Activated T-helper 2 cell treated with anti-CD3 and anti-CD28 coated beads, Interferon-gamma antibody, Interleukin-2, Interleukin-4, amounts not matched to agents 10 μg/mL and 5 μg/mL and 100 μg/mL, durations not matched to agents 14 hours and 24 hours and 36 hours (primary cell): ENCODE results near the gene TYROBP. TPM values are rescaled to one million over a fixed set of nuclear protein-coding genes. Genes with fewer than 3 reads are reported as not detected.
"Not testable (repeated sequence)": the region's sequence is repeated elsewhere in the genome, so short reads cannot be mapped to it uniquely, and the experiment has no call there.

Source experiments
- DNase-seq: peaks from one replicate; pipeline ENCODE4 v3.0.0; 2021; ENCODE audit warnings: low spot score
- H3K27ac Mint-ChIP-seq: one replicate; pipeline ENCODE4 v1.8.0; 2021; ENCODE audit warnings: mixed read lengths
- H3K27me3 Mint-ChIP-seq: one replicate; pipeline ENCODE4 v1.8.0; 2021; ENCODE audit warnings: low read depth, mixed read lengths
- H3K36me3 Mint-ChIP-seq: one replicate; pipeline ENCODE4 v1.8.0; 2021; ENCODE audit warnings: low read depth, mixed read lengths
- H3K4me1 Mint-ChIP-seq: one replicate; pipeline ENCODE4 v1.8.0; 2021; ENCODE audit warnings: low read depth, mixed read lengths
- H3K4me3 Mint-ChIP-seq: one replicate; pipeline ENCODE4 v1.8.0; 2021; ENCODE audit warnings: low read depth, mild to moderate bottlenecking, moderate library complexity, mixed read lengths
- H3K9me3 Mint-ChIP-seq: one replicate; pipeline ENCODE4 v1.8.0; 2021; ENCODE audit warnings: mixed read lengths
- intact Hi-C: fragments of 100-400 bp; cut with micrococcal nuclease; formaldehyde crosslinking; loops from one replicate; pipeline ENCODE4 v1.15.1; 2023
- total RNA-seq: library from RNA; stranded (reverse); gene quantifications from 2 replicates; pipeline ENCODE4 v1.2.3, GENCODE V29; 2022

Gene TYROBP
- total RNA-seq = 0.39 TPM in 1 of 2 replicates, not detected in the other

- Mint-ChIP-seq H3K27me3 (no peaks in the 10 kb centered on the region), H3K4me1 (peaks cover 29% of the 10 kb centered on the region), H3K4me3 (no peak within 1 kb of the TSS), H3K27ac (peak within 1 kb of the TSS; percentile 19), H3K36me3 (peaks cover 6% of the 10 kb centered on the region), H3K9me3 (no peaks in the 10 kb centered on the region)
- DNase-seq = no peak
- intact Hi-C loops = no loop called here
Observed at GRCh38 chr19:35908010-35908441, at the start of gene TYROBP. Gene TYROBP (minus strand): TSS chr19:35908295. CDS start chr19:35908228, 67 bp downstream.

- H3K27ac Mint-ChIP-seq, DNase-seq, H3K9me3 Mint-ChIP-seq, H3K36me3 Mint-ChIP-seq, H3K4me3 Mint-ChIP-seq, intact Hi-C loops: not testable (repeated sequence)
- H3K27me3 Mint-ChIP-seq = peaks cover 19% of the 10 kb centered on the region
- H3K4me1 Mint-ChIP-seq = peaks cover 24% of the 10 kb centered on the region
Observed at GRCh38 chr19:35957411-35957810, 49.3 kb upstream of the TYROBP start.

- no peak overlapping the region for H3K27ac Mint-ChIP-seq
- no peak overlapping the region for H3K4me3 Mint-ChIP-seq
- peaks cover 7% of the 10 kb centered on the region for H3K36me3 Mint-ChIP-seq
- peaks cover 29% of the 10 kb centered on the region for H3K4me1 Mint-ChIP-seq
- peaks cover 19% of the 10 kb centered on the region for H3K27me3 Mint-ChIP-seq
- intact Hi-C loops = no loop called here
- peaks cover 8% of the 10 kb centered on the region for H3K9me3 Mint-ChIP-seq
- DNase-seq = no peak
Observed at GRCh38 chr19:35955881-35956634, 48.0 kb upstream of the TYROBP start.

GRCh38 chr19:35949131-35949530, 41.0 kb upstream of the TYROBP start:
- H3K36me3 Mint-ChIP-seq = peaks cover 1% of the 10 kb centered on the region
- no peak for DNase-seq
- H3K4me3 Mint-ChIP-seq = no peak overlapping the region
- no peaks in the 10 kb centered on the region for H3K27me3 Mint-ChIP-seq
- intact Hi-C loops = no loop called here
- peaks cover 23% of the 10 kb centered on the region for H3K4me1 Mint-ChIP-seq
- no peaks in the 10 kb centered on the region for H3K9me3 Mint-ChIP-seq
- H3K27ac Mint-ChIP-seq = no peak overlapping the region

GRCh38 chr19:35946203-35946602, 38.1 kb upstream of the TYROBP start:
- intact Hi-C loops = no loop called here
- peaks cover 3% of the 10 kb centered on the region for H3K4me1 Mint-ChIP-seq
- H3K27ac Mint-ChIP-seq = no peak overlapping the region
- no peaks in the 10 kb centered on the region for H3K9me3 Mint-ChIP-seq
- H3K36me3 Mint-ChIP-seq = peaks cover 5% of the 10 kb centered on the region
- H3K27me3 Mint-ChIP-seq = no peaks in the 10 kb centered on the region
- no peak overlapping the region for H3K4me3 Mint-ChIP-seq
- DNase-seq = no peak

GRCh38 chr19:35945121-35945790, 37.2 kb upstream of the TYROBP start:
- Mint-ChIP-seq H3K27me3 (no peaks in the 10 kb centered on the region), H3K36me3 (peaks cover 9% of the 10 kb centered on the region), H3K4me3 (no peak overlapping the region), H3K9me3 (no peaks in the 10 kb centered on the region), H3K27ac (no peak overlapping the region), H3K4me1 (peaks cover 3% of the 10 kb centered on the region)
- DNase-seq = no peak
- intact Hi-C loops = no loop called here

- no peak for DNase-seq
- no peaks in the 10 kb centered on the region for H3K27me3 Mint-ChIP-seq
- H3K36me3 Mint-ChIP-seq = peaks cover 9% of the 10 kb centered on the region
- intact Hi-C loops = no loop called here
- H3K9me3 Mint-ChIP-seq = no peaks in the 10 kb centered on the region
- no peak overlapping the region for H3K27ac Mint-ChIP-seq
- no peak overlapping the region for H3K4me3 Mint-ChIP-seq
- H3K4me1 Mint-ChIP-seq = peaks cover 3% of the 10 kb centered on the region
Observed at GRCh38 chr19:35944556-35944955, 36.5 kb upstream of the TYROBP start.

GRCh38 chr19:35943321-35944301, 35.5 kb upstream of the TYROBP start:
- no peaks in the 10 kb centered on the region for H3K27me3 Mint-ChIP-seq
- H3K9me3 Mint-ChIP-seq = no peaks in the 10 kb centered on the region
- no peak overlapping the region for H3K4me3 Mint-ChIP-seq
- DNase-seq = no peak
- intact Hi-C loops = no loop called here
- no peak overlapping the region for H3K27ac Mint-ChIP-seq
- peaks cover 9% of the 10 kb centered on the region for H3K36me3 Mint-ChIP-seq
- H3K4me1 Mint-ChIP-seq = peaks cover 6% of the 10 kb centered on the region

GRCh38 chr19:35942235-35942634, 34.1 kb upstream of the TYROBP start:
- intact Hi-C loops = no loop called here
- no peaks in the 10 kb centered on the region for H3K27me3 Mint-ChIP-seq
- no peak for DNase-seq
- H3K27ac Mint-ChIP-seq = no peak overlapping the region
- no peak overlapping the region for H3K4me3 Mint-ChIP-seq
- peaks cover 16% of the 10 kb centered on the region for H3K4me1 Mint-ChIP-seq
- H3K9me3 Mint-ChIP-seq = no peaks in the 10 kb centered on the region
- peaks cover 9% of the 10 kb centered on the region for H3K36me3 Mint-ChIP-seq

- peaks cover 19% of the 10 kb centered on the region for H3K4me1 Mint-ChIP-seq
- H3K27me3 Mint-ChIP-seq = no peaks in the 10 kb centered on the region
- H3K36me3 Mint-ChIP-seq = peaks cover 9% of the 10 kb centered on the region
- H3K27ac Mint-ChIP-seq = no peak overlapping the region
- no peak overlapping the region for H3K4me3 Mint-ChIP-seq
- intact Hi-C loops = no loop called here
- no peak for DNase-seq
- H3K9me3 Mint-ChIP-seq = no peaks in the 10 kb centered on the region
Observed at GRCh38 chr19:35940839-35941238, 32.7 kb upstream of the TYROBP start.

- Mint-ChIP-seq H3K4me3 (no peak overlapping the region), H3K9me3 (no peaks in the 10 kb centered on the region), H3K27me3 (no peaks in the 10 kb centered on the region), H3K4me1 (peaks cover 19% of the 10 kb centered on the region), H3K27ac (no peak overlapping the region), H3K36me3 (peaks cover 9% of the 10 kb centered on the region)
- DNase-seq = no peak
- intact Hi-C loops = no loop called here
Observed at GRCh38 chr19:35940078-35940775, 32.1 kb upstream of the TYROBP start.
